GM12878 (cell line): ENCODE results near the gene LRP5. TPM values are rescaled to one million over a fixed set of nuclear protein-coding genes. Genes with fewer than 3 reads are reported as not detected.

Source experiments
- ATAC-seq: fragments of 200-7000 bp; cut with Tn5 transposase; 3 replicates; pipeline ENCODE4 v1.9.1; 2020; ENCODE audit warnings: mild to moderate bottlenecking, moderate library complexity
- BruUV-seq: library from RNA; stranded (reverse); fragments of 400-500 nt; replicated peaks from 2 replicates; lab custom pipeline; 2021; lab: Mats Ljungman, UMichigan
- CTCF ChIA-PET: fragments of 300-600 bp; sonication (Branson Sonifier 250); formaldehyde crosslinking; extraction: SDS; loops from one replicate; lab custom pipeline; 2021; ENCODE audit warnings: inconsistent platforms; lab: Yijun Ruan, JAX
- POLR2A ChIA-PET: fragments of 350-600 bp; formaldehyde crosslinking; extraction: SDS; loops from one replicate; lab custom pipeline; 2021; ENCODE audit warnings: inconsistent platforms; lab: Charles Lee
- RAD21 ChIA-PET: fragments of 300-600 bp; sonication (Branson Sonifier 250); formaldehyde crosslinking; loops from one replicate; lab custom pipeline; 2023; ENCODE audit warnings: antibody characterized with exemption; ENCODE audit not compliant: unreplicated experiment; lab: Charles Lee
- SMC1A ChIA-PET: fragments of 300-600 bp; sonication (Branson Sonifier 250); formaldehyde crosslinking; loops from one replicate; lab custom pipeline; 2023; ENCODE audit not compliant: unreplicated experiment, uncharacterized antibody; lab: Charles Lee
- DNase-seq: peaks from one replicate; pipeline ENCODE4 v3.0.0-alpha.2; 2011; ENCODE audit warnings: low read depth, low spot score
- FAIRE-seq: peaks from 3 replicates; lab custom pipeline; 2011; peaks lifted over from hg19 to GRCh38; lab: Jason Lieb, UNC
- H2AFZ ChIP-seq: 2 replicates; pipeline ENCODE4 v1.6.0; 2011; ENCODE audit warnings: low read depth, low read length, control low read depth; ENCODE audit not compliant: control insufficient read depth
- H3K27ac ChIP-seq: 2 replicates; pipeline ENCODE4 v1.5.1; 2011; ENCODE audit warnings: control low read depth; ENCODE audit not compliant: control insufficient read depth, insufficient read depth
- H3K27me3 ChIP-seq, 2 experiments: replicated peaks in 1 of 2; 2 replicates each; pipeline versions ENCODE4 v1.6.0 to v1.6.1; 2011; ENCODE audit warnings: low read length in 1 of 2; ENCODE audit not compliant: control insufficient read depth in 2 of 2, insufficient read depth in 2 of 2
- H3K36me3 ChIP-seq, 2 experiments: 2 replicates each; pipeline ENCODE4 v1.5.1; 2011; ENCODE audit warnings: low read length in 1 of 2; ENCODE audit not compliant: control insufficient read depth in 2 of 2, insufficient read depth in 2 of 2
- H3K4me1 ChIP-seq: 2 replicates; pipeline ENCODE4 v1.6.1; 2011; ENCODE audit warnings: mild to moderate bottlenecking, low read length, moderate library complexity, mixed read lengths; ENCODE audit not compliant: control insufficient read depth, insufficient read depth
- H3K4me2 ChIP-seq: 2 replicates; pipeline ENCODE4 v1.6.0; 2011; ENCODE audit warnings: control low read depth; ENCODE audit not compliant: control insufficient read depth, insufficient read depth
- H3K4me3 ChIP-seq: fragments of 200-600 bp; sonication (generic); 2 replicates; pipeline ENCODE4 v1.5.1; 2016
- H3K79me2 ChIP-seq: 2 replicates; pipeline ENCODE4 v1.6.0; 2011; ENCODE audit warnings: low read length; ENCODE audit not compliant: control insufficient read depth, insufficient read depth
- H3K9ac ChIP-seq: 2 replicates; pipeline ENCODE4 v1.8.0; 2011; ENCODE audit warnings: low read length, control low read depth, mixed read lengths; ENCODE audit not compliant: control insufficient read depth, insufficient read depth
- H3K9me3 ChIP-seq: replicated peaks from 3 replicates; pipeline ENCODE4 v1.5.1; 2011; ENCODE audit warnings: mild to moderate bottlenecking, low read length; ENCODE audit not compliant: control insufficient read depth, insufficient read depth
- H4K20me1 ChIP-seq: 2 replicates; pipeline ENCODE4 v1.6.0; 2011; ENCODE audit not compliant: control insufficient read depth, insufficient read depth
- CHD1 ChIP-seq: IDR thresholded peaks from 2 replicates; pipeline ENCODE4 v1.6.1; 2012; ENCODE audit warnings: low read depth, low read length, improper control_type of control experiment
- ETV6 ChIP-seq, 2 experiments: fragments of 450-650 bp in 1 of 2; IDR thresholded peaks in 1 of 2; conservative IDR thresholded peaks in 1 of 2; 2 replicates each; pipeline ENCODE4 v1.6.1; 2014; ENCODE audit warnings: antibody characterized with exemption in 1 of 2, borderline replicate concordance in 1 of 2, low read depth in 1 of 2, mild to moderate bottlenecking in 1 of 2, moderate library complexity in 1 of 2
- EZH2 ChIP-seq: IDR thresholded peaks from 2 replicates; pipeline ENCODE4 v1.6.1; 2012; ENCODE audit warnings: low read depth, mild to moderate bottlenecking, control low read depth, inconsistent platforms, low read length, borderline replicate concordance; ENCODE audit not compliant: control insufficient read depth
- HDGF ChIP-seq: fragments of 450-650 bp; IDR thresholded peaks from 2 replicates; pipeline ENCODE4 v1.6.1; 2016; ENCODE audit warnings: antibody characterized with exemption
- HSF1 ChIP-seq: fragments of 150-350 bp; IDR thresholded peaks from 2 replicates; pipeline ENCODE4 v1.6.1; 2014; ENCODE audit warnings: mild to moderate bottlenecking, low read depth, low read length
- NRF1 ChIP-seq: conservative IDR thresholded peaks from 2 replicates; pipeline ENCODE4 v1.6.1; 2011; ENCODE audit warnings: mild to moderate bottlenecking, low read depth, low read length, improper control_type of control experiment
- SP1 ChIP-seq: IDR thresholded peaks from one replicate; pipeline ENCODE4 v1.6.1; 2011; ENCODE audit warnings: low read depth, low read length
- ZBTB11 ChIP-seq: fragments of 450-650 bp; formaldehyde crosslinking; IDR thresholded peaks from 2 replicates; pipeline ENCODE4 v1.5.0; 2022; ENCODE audit warnings: mild to moderate bottlenecking, missing genetic modification characterization
- WGBS: methylation state at CpG from one replicate; pipeline ENCODE4 v1.1.6; 2016; ENCODE audit warnings: low lambda C conversion rate; ENCODE audit not compliant: insufficient replicate concordance, insufficient coverage; ENCODE audit errors: missing lambda C conversion rate; 5-methylcytosine and 5-hydroxymethylcytosine counted together
- in situ Hi-C: fragments of 300-500 bp; cut with MboI; formaldehyde crosslinking; loops from 9 replicates; pipeline ENCODE4 v1.14.3; 2018; ENCODE audit warnings: mixed read lengths
- intact Hi-C: fragments of 100-400 bp; cut with micrococcal nuclease; formaldehyde crosslinking; loops from one replicate; pipeline ENCODE4 v1.14.2; 2022; ENCODE audit not compliant: unreplicated experiment
- polyA plus RNA-seq, 11 experiments: library from polyadenylated mRNA; depleted of rRNA in 4 of 11; unstranded in 6 of 11; stranded (reverse) in 5 of 11; fragments of >200 nt; fragmentation: Nextera tagmentation in 4 of 11; fragmentation: Illumina TruSeq in 1 of 11; extraction: Ambion mirVana in 4 of 11; extraction: Trizol in 1 of 11; gene quantifications; 1 replicate in 1 of 11; 2 replicates in 10 of 11; pipeline versions ENCODE4 v1.2.1 to v1.2.3, GENCODE V29; 2011 to 2016; ENCODE audit warnings: inconsistent platforms in 2 of 11, missing spikeins in 2 of 11, low read depth in 1 of 11
- total RNA-seq, 4 experiments: library from RNA; depleted of rRNA in 3 of 4; stranded (reverse); fragments of >200 nt in 3 of 4; fragmentation: Illumina TruSeq in 1 of 4; extraction: Trizol in 1 of 4; gene quantifications; 2 replicates each; pipeline versions ENCODE4 v1.2.1 to v1.2.3, GENCODE V29; 2013 to 2021
- TF ChIP-seq, protein P1 (sequence below): fragments of 450-650 bp; IDR thresholded peaks from 2 replicates; pipeline ENCODE4 v1.6.1; 2017; ENCODE audit warnings: mild to moderate bottlenecking, moderate library complexity
- TF ChIP-seq, protein P2 (sequence below): fragments of 450-650 bp; IDR thresholded peaks from 2 replicates; pipeline ENCODE4 v1.6.1; 2017; ENCODE audit warnings: low read depth, mild to moderate bottlenecking, moderate library complexity

Gene LRP5
- total and polyA plus RNA-seq, 10 of the 15 experiments (the other 5 are each of a cell fraction or from before 2014, with no cell fraction given): 0.37 to 34.0 (median 6.6) TPM

- TF ChIP-seq, protein P1, sequence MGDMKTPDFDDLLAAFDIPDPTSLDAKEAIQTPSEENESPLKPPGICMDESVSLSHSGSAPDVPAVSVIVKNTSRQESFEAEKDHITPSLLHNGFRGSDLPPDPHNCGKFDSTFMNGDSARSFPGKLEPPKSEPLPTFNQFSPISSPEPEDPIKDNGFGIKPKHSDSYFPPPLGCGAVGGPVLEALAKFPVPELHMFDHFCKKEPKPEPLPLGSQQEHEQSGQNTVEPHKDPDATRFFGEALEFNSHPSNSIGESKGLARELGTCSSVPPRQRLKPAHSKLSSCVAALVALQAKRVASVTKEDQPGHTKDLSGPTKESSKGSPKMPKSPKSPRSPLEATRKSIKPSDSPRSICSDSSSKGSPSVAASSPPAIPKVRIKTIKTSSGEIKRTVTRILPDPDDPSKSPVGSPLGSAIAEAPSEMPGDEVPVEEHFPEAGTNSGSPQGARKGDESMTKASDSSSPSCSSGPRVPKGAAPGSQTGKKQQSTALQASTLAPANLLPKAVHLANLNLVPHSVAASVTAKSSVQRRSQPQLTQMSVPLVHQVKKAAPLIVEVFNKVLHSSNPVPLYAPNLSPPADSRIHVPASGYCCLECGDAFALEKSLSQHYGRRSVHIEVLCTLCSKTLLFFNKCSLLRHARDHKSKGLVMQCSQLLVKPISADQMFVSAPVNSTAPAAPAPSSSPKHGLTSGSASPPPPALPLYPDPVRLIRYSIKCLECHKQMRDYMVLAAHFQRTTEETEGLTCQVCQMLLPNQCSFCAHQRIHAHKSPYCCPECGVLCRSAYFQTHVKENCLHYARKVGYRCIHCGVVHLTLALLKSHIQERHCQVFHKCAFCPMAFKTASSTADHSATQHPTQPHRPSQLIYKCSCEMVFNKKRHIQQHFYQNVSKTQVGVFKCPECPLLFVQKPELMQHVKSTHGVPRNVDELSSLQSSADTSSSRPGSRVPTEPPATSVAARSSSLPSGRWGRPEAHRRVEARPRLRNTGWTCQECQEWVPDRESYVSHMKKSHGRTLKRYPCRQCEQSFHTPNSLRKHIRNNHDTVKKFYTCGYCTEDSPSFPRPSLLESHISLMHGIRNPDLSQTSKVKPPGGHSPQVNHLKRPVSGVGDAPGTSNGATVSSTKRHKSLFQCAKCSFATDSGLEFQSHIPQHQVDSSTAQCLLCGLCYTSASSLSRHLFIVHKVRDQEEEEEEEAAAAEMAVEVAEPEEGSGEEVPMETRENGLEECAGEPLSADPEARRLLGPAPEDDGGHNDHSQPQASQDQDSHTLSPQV: no peak
- TF ChIP-seq, protein P2, sequence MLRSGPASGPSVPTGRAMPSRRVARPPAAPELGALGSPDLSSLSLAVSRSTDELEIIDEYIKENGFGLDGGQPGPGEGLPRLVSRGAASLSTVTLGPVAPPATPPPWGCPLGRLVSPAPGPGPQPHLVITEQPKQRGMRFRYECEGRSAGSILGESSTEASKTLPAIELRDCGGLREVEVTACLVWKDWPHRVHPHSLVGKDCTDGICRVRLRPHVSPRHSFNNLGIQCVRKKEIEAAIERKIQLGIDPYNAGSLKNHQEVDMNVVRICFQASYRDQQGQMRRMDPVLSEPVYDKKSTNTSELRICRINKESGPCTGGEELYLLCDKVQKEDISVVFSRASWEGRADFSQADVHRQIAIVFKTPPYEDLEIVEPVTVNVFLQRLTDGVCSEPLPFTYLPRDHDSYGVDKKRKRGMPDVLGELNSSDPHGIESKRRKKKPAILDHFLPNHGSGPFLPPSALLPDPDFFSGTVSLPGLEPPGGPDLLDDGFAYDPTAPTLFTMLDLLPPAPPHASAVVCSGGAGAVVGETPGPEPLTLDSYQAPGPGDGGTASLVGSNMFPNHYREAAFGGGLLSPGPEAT: peak; percentile 21; the same call in 1 of the 2 replicates
- TF ChIP-seq SP1 (no peak), EZH2 (no peak)
Measured at GRCh38 chr11:68495220-68495729, 182.9 kb downstream of the LRP5 start (continued).

DNA sequence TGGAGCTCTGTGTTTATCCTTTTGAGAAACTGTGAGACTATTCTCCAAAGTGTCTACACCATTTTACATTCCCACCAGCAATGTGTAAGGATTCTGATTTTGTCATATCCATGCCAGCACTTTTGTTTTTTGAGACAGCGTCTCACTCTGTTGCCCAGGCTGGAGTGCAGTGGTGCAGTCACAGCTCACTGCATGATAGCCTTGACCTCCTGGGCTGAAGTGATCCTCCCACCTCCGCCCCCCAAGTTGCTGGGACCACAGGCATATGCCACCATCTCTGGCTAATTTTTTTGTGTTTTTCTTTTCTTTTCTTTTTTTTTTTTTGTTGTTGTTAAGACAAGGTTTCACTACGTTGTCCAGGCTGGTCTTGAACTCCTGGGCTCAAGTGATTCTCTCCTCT, 183.5 kb downstream of the LRP5 start:
- no peaks in the 10 kb centered on the region for H3K36me3 ChIP-seq
- 46% methylated on average over 3 of the region's 3 CpGs for WGBS
- H3K4me2 ChIP-seq: peak overlapping the region; percentile 35
- no peaks in the 10 kb centered on the region for H3K27me3 ChIP-seq
- intact Hi-C loops (no loop called here), in situ Hi-C loops (no loop called here)
- SMC1A ChIA-PET: interaction anchor here (0.9 to 2.5 kb wide), 2 partner anchors 10 to 13 kb away, joined by 3 to 22 read pairs; no protein-coding TSS in a partner anchor
- RAD21 ChIA-PET: interaction anchor here (0.6 kb wide), 1 partner anchor 15 kb away, joined by 3 read pairs; no protein-coding TSS in a partner anchor
- BruUV-seq: no TSS peak
- POLR2A ChIA-PET: interaction anchor here (1.2 kb wide), 1 partner anchor 9 kb away, joined by 3 read pairs; no protein-coding TSS in a partner anchor
- H3K79me2 ChIP-seq: peaks cover 90% of the 10 kb centered on the region
- H4K20me1 ChIP-seq: 0 out of 2 replicates have a peak, but pooled peaks cover 2% of the 10 kb centered on the region
- no peak overlapping the region for H3K4me3 ChIP-seq
- H2AFZ ChIP-seq: no peak overlapping the region
- H3K9ac ChIP-seq: no peak overlapping the region
- ATAC-seq (peak; percentile 10; the same call in 1 of the 3 replicates), DNase-seq (no peak), FAIRE-seq (no peak)
- CTCF ChIA-PET: no interaction called here
- H3K4me1 ChIP-seq: peaks cover 47% of the 10 kb centered on the region
- no peaks in the 10 kb centered on the region for H3K9me3 ChIP-seq
- H3K27ac ChIP-seq: no peak overlapping the region
- TF ChIP-seq NRF1 (no peak), ETV6 (conservative IDR thresholded peaks at IDR 0.05 in 1 of 2, IDR thresholded peaks at IDR 0.05 in 1 of 2; ENCODE audit: borderline replicate concordance in 1 of 2, low read depth in 1 of 2) (no peak), SP1 (no peak), ZBTB11 (CRISPR knock-in tag) (no peak), HDGF (no peak), CHD1 (no peak), HSF1 (no peak)
